Measurements from ENCODE around the gene GATA5.

GRCh38 chr20:62466072-62466760 lies 9.6 kb downstream of the GATA5 start:
- TF ChIP-seq POLR2A (IDR thresholded peaks at IDR 0.05), result no peak
- no peak for TF ChIP-seq CTCF (IDR thresholded peaks at IDR 0.05 in 4 of 5, conservative IDR thresholded peaks at IDR 0.05 in 1 of 5)

Measured in gastrocnemius medialis (tissue), 4 donors.